WI38 (cell line): ENCODE data around the gene PIEZO1.

ENCODE experiments used
- H3K4me3 ChIP-seq: 2 replicates; pipeline ENCODE4 v1.5.1; 2011; ENCODE audit warnings: low read depth, mild to moderate bottlenecking, control low read depth, low read length
- CTCF ChIP-seq: IDR thresholded peaks from 2 replicates; pipeline ENCODE4 v1.5.1; 2012; ENCODE audit warnings: low read depth, mild to moderate bottlenecking, control low read depth, low read length

The PIEZO1 gene

GRCh38 chr16:88747588-88748301 is 37.3 kb downstream of the PIEZO1 start:
- peak; percentile 6; the same call in 1 of the 2 replicates for TF ChIP-seq CTCF
- no peak overlapping the region for H3K4me3 ChIP-seq

DNA sequence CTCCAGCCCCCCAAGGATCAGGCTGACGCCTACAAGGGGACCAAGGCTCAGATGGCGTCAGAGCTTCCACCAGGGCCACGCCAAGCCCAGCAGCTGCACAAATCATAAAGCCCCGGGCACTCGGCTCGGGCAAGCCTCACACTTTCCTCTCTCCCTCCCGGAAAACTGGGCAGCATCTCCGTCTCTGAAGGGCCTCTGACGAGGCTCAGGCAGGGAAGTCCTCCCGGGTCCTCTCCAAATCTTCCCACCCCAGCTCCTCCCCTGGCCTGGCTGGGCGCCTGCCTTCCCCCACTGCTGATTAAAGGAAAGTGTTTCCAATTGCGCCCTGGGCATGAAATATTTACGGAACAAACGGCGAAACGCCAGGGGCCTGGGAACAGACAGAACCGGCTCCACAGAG is 38.5 kb downstream of the PIEZO1 start:
- H3K4me3 ChIP-seq, result no peak overlapping the region
- TF ChIP-seq CTCF, result no peak

DNA sequence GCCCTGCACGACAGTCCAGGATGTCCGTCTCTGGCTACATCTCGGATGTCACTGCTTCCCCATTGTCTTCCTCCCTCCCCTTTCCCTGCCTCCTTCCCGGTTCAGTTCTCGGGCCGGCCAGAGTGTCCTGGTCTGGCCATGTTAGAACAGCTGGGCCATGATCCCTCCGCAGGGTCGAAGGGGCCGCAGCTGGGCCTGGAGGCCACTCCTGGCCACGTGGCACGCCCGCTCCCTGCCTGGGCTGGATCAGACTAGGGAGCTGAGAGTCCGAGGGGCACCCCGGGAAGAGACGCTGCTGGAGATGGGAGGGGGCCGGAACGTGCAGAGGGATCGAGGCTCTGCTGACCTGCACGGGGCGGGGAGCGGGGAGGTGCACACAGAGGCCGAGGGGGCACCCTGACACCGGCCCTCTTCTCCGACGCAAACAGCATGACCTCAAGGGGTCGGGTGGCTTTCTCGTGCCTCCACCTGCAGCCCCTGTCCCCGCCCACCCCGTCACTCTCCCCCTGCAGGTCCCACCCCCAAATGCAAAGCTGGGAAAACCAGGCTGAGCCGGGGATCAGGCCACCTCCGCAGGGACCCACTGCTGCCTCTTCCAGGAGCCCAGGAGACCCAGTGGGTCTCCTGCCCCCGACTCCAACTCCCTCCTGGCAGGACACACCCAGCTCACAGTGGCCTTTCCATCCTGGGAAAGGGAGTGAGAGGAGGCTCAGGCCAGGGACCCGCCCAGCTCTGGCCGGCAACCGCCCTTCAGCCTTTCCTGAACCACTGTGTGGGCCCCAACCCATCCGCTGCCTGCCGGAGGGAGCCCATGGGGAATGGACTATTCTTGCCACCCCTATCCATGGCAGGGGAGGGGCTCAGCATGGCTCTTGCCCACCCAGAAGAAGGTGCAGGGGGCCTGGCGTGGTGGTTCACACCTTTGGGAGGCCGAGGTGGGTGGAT is 40.2 kb downstream of the PIEZO1 start:
- no peak overlapping the region for H3K4me3 ChIP-seq
- TF ChIP-seq CTCF, result no peak

DNA sequence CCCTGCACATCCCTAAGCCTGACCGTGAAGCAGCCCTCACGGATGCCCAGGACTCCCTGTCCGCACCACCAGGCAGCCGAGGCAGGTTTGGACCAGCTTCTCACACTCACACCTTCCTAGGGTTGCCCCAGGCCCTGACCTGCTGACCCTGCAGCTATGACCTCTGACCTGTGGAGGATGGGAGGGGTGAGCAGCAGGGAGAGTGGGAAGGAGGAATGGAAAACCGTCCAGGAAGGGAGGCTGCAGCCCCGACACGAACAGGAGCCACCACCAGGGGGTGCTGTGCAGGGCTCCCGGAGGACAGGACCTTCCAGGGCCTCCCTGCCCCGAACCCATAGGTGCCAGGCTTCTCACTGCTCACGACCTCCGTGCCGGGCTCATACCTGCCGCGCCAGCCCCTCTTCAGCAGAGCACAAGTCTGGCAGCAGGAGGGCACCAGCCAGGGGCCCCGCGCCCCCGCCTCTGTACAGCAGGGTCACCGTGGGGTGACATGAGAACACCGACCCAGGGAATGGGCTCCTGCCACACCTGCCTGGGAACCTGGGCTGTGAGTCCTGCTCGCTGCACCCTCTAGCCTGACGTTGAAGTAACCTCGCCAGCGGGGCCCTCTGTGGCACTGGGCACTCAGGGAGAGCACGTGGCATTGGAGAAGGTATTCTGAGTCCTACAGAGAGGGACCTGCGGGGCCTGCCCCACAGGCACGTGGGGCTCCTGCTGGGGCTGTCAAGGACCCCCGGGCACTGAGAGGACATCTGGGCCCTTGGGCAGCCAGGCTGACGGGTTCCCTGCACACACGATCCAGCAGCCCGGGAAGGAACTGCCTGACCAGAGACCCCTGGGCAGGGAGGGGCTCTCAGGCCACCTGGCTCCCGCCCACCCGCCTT is 41.1 kb downstream of the PIEZO1 start:
- H3K4me3 ChIP-seq, result no peak overlapping the region
- TF ChIP-seq CTCF, result peak; percentile 82

GRCh38 chr16:88742896-88743605 is 42.0 kb downstream of the PIEZO1 start:
- H3K4me3 ChIP-seq, result no peak overlapping the region
- TF ChIP-seq CTCF, result no peak

- TF ChIP-seq CTCF, result no peak
- no peak overlapping the region for H3K4me3 ChIP-seq
These were observed 43.7 kb downstream of the PIEZO1 start for GRCh38 chr16:88741368-88741767.
